Lung microvascular endothelial cell (primary cell): ENCODE measurements around the gene ALDH1B1. TPM values are rescaled to one million over a fixed set of nuclear protein-coding genes. Genes with fewer than 3 reads are reported as not detected.

Experiments
- DNase-seq, 2 donors: peaks; one replicate each; pipeline versions ENCODE4 v3.0.0 to v3.0.0-alpha.2; 2010; ENCODE audit warnings: low read depth in 2 of 2
- total RNA-seq: library from RNA; depleted of rRNA; stranded (reverse); fragments of >200 nt; gene quantifications from 2 replicates; pipeline ENCODE4 v1.2.1, GENCODE V29; 2014

ALDH1B1 gene
- total RNA-seq, 1 donor from 2014 or later: 11.1 TPM

- DNase-seq: no peak
Measured at GRCh38 chr9:38439916-38440301, 47.4 kb downstream of the ALDH1B1 start.

DNA sequence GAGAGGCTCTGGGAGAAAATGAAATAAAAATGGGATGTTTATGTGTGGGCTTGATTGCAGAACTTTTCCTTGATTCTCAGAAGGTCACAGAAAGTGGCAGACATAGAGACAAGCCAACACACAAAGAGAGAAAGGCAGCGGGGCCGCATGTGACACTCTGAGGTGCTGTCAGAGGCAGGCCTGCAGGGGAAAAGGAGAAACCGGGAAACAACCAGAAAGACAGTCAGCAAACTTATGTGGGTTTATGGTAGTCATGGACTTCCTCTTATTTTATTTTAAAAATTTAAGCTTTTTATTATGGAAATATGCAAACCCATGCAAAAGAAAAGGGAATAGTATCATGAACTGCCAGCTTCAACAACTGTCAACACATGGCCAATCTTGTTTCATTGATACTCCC, 48.0 kb downstream of the ALDH1B1 start:
- no peak for DNase-seq

DNA sequence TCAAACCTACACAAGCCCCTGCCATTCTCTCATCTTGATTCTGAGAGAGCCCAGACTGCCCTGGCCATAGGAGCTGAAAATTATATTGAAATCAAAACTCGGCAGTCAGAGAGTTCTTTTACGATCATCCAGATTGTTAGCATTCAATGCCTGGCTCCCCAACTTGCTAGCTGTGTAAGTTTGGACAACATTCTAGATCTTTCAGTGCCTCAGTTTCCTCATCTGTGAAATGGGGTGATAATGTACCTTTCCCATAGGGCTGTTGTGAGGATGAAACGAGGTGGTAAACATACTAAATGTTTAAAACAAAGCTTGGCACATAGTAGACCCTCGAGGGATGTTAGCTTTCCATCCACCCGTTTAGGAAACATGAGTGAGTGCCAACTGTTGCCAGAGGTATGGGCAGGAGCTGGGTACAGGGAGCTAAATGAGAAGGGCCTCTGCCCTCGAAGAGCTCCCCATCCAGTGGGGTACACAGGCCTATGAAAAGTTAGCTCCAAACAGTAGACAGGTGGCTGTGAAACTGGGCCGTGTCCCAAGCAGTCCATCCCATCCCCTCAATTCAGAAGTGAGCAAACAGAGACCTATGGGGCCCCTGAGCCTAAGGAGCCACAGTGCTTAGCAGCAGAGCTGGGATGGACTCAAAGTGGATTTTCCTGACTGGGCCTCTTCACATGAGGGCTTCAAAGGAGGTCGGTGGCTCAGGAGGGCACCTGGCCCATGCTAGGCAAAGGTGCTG, 49.0 kb downstream of the ALDH1B1 start:
- DNase-seq: no peak

- DNase-seq: no peak
Measured at GRCh38 chr9:38442473-38443096, 50.1 kb downstream of the ALDH1B1 start.

DNA sequence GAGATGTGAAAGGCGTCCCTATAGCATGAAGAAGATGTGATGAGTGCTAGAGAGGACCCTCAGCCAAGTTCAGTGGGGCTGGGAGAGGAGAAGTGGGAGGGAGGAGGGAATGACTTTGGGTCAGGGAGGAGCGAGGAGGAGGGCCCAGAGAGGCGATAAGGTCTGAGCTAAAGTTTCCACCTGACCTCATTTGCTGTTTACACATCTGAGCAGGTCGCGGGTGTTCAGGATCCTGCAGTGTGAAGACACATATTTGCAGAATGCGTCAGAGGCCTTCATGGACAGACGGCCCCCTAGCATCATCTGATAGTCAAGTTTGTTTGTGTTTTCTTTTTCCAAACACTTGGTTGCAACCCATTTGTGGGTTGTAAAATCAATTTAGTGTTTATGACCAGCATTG, 50.7 kb downstream of the ALDH1B1 start:
- DNase-seq: no peak

GRCh38 chr9:38443597-38443996, 51.1 kb downstream of the ALDH1B1 start:
- no peak for DNase-seq

GRCh38 chr9:38445154-38446043, 52.9 kb downstream of the ALDH1B1 start:
- DNase-seq: no peak

- DNase-seq: no peak
Measured at GRCh38 chr9:38447703-38448102, 55.2 kb downstream of the ALDH1B1 start.

Other genes with a start within 250 kb of the ALDH1B1 start
- gene IGFBPL1, start 31.8 kb downstream of the ALDH1B1 start, total RNA-seq: under 0.01 and 0.20 TPM in 2 replicates
- not detected in 2 replicates for gene ANKRD18A, start 227.9 kb downstream of the ALDH1B1 start, total RNA-seq